HG03108 (cell line): ENCODE results near the gene LSG1.
"Not testable (repeated sequence)": the region's sequence is repeated elsewhere in the genome, so short reads cannot be mapped to it uniquely, and the experiment has no call there.

Source experiments
- ATAC-seq: cut with Tn5 transposase; IDR thresholded peaks from one replicate; pipeline ENCODE4 v1.9.1; 2021; ENCODE audit warnings: moderate library complexity; ENCODE audit not compliant: unreplicated experiment

Gene LSG1

DNA sequence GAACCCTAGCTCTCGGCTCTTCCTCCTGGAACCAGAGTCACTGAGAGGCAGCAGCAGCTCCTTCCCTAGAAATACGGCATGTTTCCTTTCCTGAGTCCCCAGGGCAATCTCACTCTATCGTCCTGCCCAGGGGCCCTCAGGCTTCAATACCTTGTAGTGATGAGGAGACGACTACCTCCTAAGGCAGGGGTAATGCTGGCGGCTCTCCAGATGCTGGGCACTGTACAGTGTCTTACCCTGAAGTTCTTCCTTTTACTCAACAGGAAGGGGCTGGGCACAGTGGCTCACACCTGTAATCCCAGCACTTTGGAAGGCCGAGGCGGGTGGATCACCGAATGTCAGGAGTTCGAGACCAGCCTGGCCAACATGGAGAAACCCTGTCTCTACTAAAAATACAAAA is 52.2 kb downstream of the LSG1 start:
- ATAC-seq: no peak

DNA sequence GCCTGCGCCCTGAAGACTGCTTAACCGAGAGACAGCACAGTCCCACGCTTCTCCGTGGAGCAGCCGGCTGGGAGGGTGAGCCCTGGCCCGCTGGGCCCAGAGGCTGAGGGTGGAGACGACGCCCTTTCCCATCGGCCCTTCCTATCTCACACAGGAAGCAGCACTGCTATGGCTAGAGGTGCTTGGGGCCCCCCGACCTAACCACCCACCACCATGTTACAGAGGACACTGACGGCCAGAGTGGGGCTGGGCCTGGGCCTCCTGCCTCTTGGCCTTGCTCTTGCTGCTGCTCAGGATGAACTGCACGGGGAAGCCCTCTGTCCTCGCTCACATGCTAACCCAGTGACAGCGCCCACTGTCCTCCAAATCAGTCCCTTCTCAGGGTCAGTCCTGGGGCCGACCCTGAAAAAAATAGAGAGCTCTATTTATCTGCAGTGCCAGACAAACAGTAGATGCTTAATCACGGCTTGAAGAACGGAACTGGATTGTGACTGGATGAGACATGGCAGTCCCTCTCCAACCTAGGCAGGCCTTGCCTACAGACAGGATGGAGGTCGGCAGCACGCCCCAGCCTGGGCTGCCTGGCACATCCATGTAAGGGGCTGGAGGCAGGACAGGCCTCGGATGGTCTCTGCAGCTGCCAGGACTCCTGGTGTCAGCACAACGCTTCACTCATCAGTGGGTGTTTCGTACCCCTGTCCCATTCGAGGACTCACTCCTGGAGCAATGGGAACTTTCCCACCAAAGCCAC is 53.0 kb downstream of the LSG1 start:
- ATAC-seq: no peak

DNA sequence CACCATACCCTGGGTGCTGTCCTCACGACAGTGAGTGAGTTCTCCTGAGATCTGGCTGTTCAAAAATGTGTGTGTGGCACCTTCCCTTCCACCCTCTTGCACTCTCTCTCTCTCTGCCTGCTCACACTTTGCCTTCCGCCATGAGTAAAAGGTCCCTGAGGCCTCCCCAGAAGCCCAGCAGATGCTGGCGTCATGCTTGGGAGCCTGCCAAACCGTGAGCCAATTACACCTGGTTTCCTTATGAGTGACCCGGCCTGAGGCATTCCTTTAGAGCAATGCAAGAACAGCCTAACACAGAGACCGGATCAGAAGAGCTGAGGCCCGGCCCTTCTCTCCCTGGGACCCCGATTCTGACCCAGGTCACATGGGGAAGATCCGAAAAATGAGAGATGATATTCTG is 54.2 kb downstream of the LSG1 start:
- ATAC-seq: no peak

DNA sequence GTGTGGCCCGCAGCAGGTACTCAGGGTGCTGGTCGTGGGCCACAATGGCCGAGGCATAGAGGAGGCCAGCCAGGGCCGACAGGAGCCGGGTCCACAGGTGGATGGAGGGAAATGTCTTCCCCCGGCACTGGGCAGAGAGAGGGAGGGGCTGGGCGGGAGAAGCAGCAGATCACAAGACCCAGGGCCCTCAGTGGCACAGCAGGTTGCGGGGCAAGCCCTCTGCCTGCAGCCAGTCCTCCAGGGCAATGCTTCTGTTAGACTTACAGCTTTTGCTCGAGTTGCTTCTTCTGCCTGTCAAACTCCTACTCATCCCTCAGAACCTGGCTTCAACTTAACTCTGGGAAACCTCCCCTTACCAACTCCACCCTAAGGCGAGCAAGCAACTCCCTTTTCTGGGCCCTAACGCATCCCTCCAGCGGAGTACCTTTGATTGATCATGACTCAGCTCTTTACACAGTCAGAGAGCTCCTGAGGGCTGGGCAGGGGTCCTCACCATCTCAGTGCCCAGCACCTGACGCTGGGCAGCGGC is 54.8 kb downstream of the LSG1 start:
- no peak for ATAC-seq

DNA sequence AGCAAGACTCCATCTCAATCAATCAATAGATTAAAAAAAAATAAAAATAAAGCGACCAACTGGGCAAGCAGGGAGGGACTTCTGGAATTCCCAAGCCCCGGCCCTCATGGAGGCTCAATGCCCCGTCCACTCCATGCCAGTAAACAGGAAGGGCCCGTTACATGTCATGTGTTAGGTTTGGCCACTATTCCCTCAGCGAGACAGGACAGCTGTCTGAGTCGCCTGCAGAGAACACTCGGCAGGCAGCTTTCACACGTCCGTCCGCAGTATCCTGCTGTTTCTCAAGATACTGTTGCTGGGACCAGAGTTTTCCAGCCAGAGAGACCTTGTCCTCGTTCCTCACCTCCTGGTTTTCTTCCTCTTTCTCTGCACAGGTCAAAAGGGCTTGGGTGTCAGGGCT is 56.8 kb downstream of the LSG1 start:
- no peak for ATAC-seq

DNA sequence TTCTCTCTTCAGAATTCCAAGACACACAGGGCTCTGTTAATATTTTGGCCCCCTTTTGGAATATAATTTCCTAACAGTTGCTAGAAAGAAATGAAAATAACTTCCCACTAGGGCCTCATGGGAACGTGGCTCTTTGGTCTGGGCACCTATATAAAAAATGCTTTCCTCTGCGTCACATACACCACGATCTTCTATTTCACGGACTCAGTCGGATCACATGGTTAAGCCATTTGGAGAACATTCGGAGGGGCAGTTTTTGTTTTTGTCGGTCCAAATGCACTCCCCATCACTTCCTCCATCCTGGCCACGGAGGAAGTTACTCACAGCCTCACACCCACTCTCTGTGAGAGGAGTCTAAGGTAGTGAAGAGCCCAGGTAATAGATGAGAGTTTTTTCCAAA is 59.8 kb downstream of the LSG1 start:
- ATAC-seq: no peak

DNA sequence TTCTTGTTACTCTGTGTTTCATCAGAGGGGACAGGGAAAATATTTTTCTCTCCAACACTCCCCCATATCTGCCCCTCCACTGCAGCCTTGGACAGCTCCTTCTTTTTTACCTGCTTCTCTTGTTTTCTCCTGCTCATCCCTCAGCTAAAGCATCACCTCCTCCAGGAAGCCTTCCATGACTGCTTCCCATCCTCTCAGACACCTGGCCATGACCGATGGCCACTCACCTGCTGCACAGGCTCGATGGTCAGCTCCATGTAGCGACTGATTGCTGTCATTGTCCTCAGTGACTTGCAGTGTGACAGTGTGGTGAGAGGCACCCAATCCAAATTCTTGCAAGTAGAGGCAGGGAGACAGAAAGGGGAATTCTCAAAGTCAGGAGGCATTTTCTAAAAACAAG is 61.3 kb downstream of the LSG1 start:
- ATAC-seq: no peak

DNA sequence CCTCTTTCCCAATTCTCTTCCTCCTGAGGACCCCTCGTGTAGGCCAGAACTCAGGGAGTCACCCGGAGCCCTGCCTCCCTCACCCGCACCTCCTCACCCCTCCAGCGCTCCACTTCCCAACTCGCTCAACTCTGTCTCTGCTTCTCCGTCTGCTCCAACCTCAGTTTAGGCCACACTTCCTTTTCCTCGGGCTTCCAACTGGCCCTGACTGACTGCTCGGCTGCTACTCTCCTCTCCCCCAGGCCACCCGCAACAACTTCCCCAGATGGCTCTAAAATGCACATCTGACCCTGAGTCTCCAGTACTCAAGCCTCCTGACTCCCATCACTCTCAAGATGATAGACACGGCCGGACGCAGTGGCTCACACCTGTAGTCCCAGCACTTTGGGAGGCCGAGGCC is 62.4 kb downstream of the LSG1 start:
- ATAC-seq: no peak

DNA sequence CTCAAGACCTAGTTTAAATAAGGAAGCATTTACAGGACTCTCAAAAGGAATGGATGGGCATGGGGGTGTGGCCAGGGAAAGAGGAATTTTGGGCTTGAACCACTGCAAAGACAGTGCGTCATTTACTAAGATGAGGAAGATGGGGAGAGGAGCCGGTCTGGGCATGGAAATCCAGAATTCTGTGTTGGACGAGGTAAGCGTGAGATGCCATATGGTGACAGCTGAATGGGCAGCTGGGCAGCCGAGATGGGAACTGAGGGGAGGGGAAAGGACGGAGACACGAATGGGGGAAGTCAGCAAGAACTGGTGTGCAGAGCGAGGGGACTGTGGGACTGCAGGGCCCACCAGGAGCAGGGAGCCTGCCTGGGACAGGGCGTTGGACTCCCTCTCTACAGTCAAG is 63.0 kb downstream of the LSG1 start:
- no peak for ATAC-seq

DNA sequence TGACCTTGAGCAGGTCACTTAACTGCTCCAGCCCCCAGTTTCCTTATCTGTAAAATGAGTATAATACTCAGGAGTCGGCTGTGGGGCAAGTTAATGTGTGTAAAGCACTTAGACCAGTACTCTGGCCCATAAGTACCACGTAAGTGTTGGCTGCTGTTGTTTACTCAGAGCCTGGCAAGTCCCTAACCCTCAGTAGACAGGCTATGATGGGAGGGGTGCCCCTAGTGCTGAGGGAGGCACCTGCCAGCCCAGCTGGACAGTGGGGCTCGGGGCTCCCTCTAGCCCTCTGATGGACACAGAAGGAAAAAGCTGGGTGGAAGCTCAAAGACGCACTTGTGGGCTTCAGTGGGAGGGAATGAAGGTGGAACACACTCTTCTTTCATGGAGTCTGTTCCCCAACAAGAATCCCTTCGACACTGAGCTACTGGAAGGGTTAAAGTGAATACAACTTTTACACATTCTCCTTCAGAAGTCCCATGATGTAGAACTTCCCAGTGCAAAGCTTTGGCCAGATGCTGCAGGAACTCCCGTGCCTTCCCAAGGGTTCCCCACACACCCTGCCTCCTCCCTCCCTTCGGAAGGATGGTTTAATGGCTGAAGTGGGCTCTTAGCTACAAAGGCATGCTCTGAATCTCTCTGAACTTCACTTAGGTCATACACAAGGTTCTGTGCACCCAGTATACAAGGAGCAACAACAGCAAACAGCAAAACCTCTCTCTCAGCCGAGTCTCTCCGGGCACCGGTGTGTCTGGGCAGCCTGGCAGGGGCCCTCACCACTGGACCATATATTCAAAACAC is 64.2 kb downstream of the LSG1 start:
- no peak for ATAC-seq

DNA sequence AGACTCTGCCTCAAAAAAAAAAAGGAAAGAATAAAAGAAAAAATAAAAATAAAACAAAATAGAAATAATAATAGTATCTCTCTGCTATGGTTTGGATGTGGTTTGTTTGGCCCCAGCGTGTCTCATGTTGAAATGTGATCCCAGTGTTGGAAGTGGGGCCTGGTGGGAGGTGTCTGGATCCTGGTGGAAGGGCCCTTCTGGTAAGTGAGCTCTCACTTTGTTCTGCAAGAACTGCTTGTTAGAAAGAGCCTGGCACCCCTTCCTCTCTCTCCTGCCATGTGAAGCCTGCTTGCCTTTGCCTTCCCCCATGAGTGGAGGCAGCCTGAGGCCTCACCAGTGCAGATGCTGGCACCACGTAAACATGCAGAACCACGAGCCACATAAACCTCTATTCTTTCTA is 65.0 kb downstream of the LSG1 start:
- no peak for ATAC-seq

DNA sequence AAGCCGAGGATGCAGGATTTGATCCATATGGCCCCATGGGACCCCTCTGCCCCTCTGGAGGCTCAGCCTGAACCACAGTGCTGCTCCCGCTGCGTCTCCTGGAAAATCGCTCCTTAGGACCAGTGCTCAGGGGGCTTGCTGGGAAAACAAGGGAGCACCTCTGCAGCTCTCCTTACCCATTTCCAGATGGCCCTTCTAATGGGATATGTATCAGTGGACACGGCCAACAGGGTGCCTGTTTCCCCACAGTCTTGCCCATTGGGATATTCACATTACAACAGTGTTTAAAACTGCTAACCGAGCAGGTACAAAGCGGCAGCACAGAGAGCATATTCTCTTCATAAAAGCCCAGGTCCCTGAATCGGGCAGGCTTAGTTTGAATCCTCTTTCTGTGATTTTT is 65.8 kb downstream of the LSG1 start:
- ATAC-seq: no peak

DNA sequence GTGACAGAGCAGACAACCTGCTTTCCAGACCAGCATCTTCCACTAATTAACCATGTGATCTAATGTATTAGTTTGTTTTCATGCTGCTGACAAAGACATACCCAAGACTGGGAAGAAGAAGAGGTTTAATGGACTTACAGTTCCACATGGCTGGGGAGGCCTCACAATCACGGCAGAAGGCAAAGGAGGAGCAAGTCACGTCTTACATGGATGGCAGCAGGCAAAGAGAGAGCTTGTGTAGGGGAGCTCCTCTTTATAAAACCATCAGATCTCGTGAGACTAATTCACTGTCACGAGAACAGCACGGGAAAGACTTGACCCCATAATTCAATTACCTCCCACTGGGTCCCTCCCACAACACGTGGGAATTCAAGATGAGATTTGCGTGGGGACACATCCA is 66.7 kb downstream of the LSG1 start:
- ATAC-seq: not testable (repeated sequence)

DNA sequence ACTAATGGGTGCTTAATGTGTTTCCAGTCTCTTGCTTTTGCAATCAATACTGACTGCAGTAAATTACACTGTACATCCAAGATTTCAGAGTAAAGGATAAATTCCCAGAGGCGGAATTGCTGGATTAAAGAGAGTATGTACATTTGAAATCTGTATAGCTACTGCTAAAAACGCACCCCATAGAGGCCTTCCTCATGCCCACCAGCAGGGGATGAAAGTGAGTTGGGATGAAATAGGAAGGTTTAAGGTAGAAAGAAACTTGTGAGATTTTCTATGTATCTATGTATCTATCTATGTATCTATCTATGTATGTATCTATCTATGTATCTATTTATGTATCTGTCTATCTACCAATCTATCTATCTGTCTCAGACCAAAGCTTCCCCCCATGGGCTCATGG is 67.2 kb downstream of the LSG1 start:
- ATAC-seq: no peak

DNA sequence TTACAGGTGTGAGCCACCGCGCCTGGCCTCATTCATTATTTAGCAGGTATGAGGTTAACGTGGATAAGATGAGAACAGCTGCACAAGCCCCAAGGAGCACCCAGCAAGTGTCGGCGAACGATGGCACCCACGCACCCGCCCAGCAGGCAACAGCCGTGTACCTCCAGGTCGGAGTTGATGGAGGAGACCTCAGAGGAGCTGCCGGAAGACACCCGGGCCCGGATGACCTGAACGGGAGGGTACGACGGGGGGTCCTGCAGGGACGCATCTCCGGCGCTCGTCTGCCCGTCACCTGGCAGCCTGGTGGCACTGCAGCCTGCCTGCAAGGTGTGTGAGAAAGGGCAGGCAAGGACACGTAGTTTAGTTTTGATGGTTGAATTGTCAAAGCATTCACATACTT is 67.9 kb downstream of the LSG1 start:
- ATAC-seq: no peak

DNA sequence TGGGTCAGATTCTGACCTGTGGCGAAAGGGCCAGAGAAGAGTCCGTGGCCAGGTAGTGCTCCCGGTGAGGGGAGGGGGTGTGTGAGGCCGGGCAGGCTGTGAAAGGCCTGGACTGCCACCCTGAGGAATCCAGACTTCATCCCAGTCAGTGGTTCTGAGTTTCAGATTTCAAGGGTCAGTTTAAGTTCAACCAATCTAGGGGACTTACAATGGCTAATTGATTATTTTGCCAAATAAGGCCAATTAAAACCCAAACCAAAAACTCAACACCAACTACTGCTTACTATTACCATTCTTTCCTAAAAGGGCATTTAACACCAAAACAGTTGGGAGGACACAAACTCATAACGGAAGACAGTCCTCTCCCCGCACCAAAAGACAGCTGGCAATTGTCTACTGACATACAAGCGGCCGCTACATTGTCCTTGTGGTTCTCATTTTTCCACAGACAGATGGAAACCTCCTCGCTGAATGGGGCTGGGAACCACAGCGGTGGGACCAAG is 69.3 kb downstream of the LSG1 start:
- ATAC-seq: no peak

DNA sequence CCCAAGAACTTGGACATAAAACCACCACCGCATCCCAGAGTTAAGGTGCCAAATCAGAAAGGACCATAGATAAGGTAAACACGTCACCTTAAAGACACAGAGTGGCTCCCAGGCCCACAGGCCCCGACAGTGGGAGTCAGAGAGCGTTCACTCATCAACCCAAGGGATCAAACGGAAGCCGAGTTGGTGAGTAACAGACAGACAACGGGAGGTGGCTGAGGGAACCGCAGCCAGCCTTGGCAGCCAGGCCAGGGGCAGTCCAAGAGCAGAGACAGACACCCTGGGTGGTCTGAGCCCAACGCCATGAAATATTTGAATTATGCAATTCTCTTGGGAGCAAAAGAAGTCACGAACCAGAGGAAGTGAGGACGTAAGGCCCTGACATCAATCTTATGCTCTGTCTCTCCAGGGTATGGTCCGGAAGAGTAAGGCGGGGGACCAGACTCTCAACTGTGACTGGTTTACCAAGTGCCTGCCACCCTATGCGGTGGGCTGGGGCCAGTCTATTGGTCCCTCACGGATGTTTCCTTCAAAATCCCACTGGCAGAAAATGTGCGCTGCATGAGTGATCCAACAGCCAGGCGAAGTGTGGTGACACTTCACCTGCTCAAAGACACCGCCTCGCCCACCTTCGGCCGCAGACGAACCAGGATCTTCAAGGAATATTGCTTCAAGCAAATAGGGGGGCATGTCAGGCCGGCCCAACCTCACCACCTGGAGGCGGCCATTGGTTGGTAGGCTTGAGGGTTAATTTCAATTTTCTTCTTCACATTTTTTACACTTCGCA is 73.0 kb downstream of the LSG1 start:
- no peak for ATAC-seq

DNA sequence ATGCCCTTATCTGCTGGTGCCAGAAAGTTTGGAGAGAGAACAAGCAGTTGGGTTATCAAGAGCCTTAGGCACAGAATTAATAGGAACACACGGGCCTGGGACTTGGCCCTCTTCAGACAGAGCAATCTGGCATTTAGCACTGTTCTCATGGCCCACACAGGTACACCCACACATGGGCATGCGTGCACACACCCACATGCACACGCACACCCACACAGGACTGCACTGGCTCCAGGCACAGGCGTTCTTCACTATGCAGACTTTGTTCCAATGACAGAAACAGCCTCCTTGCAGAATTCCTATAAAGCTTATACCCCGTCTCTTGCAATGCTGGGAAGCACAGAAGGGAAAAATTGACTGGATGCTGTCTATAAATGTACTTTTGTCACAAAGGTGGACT is 75.1 kb downstream of the LSG1 start:
- no peak for ATAC-seq

DNA sequence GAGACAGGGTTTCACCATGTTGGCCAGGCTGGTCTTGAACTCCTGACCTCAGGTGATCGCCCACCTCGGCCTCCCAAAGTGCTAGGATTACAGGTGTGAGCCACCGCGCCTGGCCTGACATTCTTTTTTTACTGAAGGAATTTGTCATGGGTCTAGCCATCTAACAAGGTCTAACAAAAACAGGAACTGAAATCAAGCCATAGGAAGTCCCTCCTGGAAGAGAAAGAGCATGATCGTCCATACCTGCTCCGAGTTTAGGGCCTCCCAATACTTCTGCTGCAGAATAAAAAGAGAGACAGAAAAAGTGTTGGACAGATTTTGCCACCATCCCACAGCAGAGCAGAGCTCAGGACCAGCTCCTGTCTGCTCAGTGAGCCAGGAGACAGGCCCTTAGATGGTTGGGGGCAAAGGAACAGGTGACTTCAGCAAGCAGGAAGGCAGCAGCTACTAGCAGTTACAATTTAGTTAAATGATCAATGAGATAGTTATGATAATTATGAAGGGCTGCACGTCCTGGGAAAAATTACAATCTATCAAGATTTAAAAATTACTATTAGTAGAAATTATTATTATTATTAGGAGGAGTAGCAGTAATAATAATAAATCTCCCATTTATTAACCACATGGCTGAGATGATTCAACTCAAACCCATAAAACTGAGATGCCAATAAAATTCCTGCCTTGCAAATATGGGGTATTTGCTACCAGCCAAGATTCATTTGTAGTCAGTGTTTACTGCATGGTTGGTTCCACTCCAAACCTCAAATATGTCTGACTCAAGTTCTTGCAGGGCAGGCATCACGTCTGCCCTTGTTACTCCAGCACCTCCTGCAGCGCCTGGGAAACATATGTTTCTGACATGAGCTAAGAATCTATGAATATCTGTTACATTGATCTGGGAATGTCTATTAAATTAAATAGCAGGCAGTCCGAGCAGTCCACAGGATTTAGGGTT is 78.9 kb downstream of the LSG1 start:
- ATAC-seq: no peak
